Activated CD4-positive, alpha-beta T cell treated with anti-CD3 and anti-CD28 coated beads, Interleukin-2, amount 50 U/mL, for 16 hours (primary cell): Measurements from ENCODE around the gene LSM4.
A peak's percentile ranks its signal among the peaks of the same experiment; 100 is the strongest.

Source experiments
- DNase-seq: peaks from one replicate; pipeline ENCODE4 v3.0.0-alpha.2; 2020

The LSM4 gene

DNA sequence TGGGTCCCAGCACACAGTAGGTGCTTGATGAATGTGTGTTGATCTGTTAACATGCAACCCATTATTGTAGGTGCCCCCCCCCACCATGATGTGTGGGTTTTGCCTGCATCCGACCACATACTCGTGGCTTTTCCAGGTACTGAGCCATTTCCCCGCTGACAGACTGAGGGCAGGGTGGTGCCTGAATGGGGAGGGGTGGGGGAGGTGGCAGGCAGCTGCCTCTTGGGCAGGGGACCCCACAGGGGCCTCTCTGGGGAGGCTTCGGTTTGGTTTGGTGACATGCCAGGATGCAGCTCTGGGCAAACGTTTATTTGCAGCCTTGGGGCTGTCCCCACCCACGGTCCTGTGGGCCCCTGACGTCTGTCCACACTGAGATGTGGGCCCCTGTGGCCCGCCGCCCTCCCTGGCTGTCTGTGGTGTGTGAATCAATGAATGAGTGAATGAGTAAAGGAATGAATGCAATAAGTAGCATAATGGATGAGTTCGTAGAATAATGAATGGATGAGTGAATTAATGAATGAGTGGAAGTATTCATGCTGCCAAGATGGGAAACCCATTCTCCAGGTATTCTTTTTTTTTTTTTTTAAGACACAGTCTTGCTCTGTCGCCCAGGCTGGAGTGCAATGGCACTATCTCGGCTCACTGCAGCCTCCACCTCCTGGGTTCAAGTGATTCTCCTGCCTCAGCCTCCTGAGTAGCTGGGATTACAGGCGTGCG is 32.4 kb downstream of the LSM4 start:
- peak; percentile 95 for DNase-seq

DNA sequence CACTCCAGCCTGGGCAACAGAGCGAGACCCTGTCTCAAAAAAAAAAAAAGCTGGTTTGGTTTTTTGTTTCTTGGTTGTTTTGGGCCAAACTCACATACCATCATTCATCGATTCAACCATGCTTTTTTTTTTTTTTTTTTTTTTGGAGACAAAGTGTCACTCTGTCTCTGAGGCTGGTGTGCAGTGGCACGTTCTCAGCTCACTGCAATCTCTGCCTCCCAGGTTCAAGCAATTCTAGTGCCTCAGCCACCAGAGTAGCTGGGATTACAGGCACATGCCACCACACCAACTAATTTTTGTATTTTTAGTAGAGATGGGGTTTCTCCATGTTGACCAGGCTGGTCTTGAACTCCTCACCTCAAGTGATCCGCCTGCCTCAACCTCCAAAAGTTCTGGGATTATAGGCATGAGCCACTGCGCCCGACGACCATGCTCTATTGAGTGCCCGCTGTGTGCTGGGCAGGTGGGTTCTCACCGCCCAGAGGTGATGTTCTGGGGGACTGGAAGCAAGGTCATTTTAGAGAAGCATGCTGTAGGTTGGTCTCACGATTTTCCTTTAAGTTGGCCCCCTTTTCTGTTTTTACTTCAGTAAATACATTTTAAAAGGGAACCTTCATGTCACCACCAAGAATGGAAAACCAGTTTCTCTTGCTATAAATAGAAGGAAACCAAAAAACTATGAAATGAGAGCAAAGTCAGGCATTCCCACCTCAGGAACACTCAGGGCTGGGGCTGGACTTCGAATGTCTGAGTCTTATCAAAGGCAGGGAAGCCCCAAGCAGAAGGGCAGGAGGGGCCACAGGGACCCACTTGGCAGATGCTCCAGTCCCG is 33.2 kb downstream of the LSM4 start:
- no peak for DNase-seq

DNA sequence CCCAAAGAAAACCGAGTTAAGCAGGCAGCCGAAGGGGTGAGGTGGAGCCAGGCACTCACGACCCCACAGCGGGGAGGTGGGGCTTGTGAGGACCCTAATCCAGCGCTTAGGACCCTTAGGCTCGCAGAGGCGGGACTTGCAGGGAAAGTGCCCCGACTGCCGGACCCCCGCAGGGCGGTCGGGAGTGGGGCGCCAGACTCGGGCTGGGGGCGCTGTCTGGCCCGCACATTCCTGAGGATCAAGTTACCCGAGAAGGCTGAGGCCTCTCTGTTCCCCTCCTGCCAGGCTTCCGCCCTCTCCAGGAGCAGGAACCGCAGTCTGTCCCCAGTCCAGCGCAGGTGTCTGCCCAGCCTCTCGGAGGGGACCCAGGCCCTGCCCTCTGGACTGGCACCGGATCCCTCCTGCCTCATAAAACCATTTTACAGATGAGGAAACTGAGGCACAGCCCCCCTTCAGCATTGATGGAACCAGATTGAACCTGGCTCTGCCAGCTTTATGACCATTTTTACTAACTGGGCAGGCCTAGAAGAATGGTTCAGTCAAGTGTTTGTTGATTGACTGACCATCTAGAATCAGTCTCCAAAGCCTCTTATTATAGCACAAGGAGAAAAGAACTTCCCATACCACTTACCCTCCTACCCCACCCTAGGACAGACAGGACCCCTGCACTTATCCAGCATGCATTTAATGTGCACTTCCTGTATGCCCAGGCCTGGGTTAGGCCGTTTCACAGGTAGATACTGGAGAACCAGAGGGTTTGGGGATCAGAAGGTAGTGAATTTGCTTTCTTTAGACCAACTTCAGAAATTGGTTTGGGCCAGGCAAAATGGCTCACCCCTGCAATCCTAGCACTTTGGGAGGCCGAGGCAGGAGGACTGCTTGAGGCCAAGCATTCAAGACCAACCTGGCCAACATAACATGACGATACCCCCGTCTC is 34.8 kb downstream of the LSM4 start:
- DNase-seq: no peak

DNA sequence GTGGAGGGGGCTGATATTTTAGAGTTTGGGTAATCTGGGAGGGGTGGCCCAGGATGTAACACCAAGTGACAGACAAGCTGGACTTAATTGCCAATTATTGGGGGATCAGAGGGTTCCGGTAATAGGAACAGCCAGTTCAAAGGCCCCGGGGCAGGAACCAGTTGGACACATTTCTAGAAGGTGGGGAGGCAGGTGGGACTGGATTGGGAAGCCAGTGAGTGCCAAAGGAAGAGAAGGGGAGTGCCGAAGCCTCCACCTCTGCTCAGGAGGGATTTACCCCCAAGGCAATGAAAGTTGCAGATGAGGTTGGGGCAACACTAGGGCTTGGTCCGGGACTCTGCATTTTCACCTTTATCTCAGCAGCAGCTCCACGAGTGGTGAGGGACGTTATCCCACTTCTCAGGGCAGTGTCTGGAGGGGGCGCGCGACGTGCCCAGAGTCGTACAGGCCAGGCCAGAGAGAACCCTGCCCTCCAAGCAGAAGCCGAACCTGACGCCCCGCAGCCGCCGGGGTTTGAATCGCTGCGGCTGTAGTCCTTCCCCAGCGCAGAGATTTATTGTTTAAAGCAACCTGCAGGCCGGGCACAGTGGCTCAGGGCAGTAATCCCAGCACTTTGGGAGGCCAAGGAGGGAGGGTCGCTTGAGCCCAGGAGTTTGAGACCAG is 35.8 kb downstream of the LSM4 start:
- DNase-seq: no peak

DNA sequence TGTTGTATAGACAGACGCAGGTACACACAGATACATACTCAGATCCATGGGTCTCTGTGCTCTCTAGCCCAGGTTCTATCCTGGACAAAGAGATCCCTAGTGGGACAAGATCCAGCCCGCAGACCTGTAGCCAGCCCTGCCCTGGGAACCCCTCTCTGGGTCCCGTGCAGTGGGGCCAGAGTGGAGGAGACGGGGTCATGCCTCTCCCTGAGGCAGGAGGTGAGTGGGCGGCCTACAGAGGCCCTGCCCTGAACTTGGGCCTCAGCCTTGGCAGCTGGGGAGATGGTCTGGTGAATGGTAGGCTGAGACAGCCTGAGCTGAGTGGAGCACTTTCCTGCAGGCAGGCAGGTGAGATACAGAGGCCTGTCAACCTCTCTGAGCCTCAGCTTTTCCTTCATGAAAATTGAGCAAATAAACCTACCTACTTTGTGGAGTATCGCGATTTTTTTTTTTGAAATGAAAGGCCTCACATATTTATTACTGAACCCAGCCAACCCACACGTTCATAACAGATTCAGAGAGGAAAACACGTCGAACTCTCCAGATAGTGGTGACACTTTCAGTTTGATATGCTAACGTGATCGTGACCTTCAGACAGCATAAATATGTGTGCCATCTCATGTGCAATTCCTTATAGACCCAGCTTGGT is 38.0 kb downstream of the LSM4 start:
- peak; percentile 57 for DNase-seq

DNA sequence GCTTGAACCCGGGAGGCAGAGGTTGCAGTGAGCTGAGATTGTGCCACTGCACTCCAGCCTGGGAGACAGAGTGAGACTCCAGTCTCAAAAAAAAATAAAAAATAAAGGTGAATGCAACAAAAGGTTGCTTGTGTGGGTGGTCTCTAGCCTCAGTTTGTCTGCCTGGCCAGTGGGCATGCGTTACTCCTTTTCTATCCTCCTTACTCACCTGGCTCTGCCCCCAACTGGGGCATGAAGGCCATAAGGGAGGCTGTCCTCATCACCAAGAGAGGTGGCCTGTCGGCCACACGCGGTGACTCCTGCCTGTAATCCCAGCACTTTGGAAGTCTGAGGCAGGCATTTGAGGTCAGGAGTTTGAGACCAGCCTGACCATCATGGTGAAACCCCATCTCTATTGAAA is 39.5 kb downstream of the LSM4 start:
- no peak for DNase-seq

DNA sequence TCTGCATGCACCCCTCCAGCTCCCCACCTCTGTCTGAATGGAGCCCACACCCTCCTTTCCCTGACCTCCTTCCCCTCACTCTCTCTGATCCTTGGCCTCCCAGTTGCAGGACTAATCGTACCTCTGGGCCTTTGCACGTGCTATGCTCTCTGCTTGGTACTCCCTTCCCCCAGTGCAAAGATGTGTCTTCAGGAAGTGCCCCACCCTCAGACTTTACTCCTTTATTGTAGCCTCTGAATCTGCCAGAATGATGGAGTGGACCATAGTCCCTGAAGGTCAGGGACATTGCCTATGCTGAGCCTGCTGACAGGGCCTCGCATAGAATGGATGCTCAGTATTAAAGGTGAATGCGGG is 40.1 kb downstream of the LSM4 start:
- DNase-seq: peak; percentile 62

GRCh38 chr19:18282021-18282787 is 40.7 kb downstream of the LSM4 start:
- DNase-seq: no peak

- peak; percentile 98 for DNase-seq
Measured at GRCh38 chr19:18281082-18282020, 41.5 kb downstream of the LSM4 start, which contains the start of gene JUND. Gene JUND, minus strand, starts transcription at chr19:18281622. Its CDS starts 138 bp downstream, at chr19:18281484.

- DNase-seq: peak; percentile 81
Measured at GRCh38 chr19:18280247-18281081, 42.4 kb downstream of the LSM4 start.

DNA sequence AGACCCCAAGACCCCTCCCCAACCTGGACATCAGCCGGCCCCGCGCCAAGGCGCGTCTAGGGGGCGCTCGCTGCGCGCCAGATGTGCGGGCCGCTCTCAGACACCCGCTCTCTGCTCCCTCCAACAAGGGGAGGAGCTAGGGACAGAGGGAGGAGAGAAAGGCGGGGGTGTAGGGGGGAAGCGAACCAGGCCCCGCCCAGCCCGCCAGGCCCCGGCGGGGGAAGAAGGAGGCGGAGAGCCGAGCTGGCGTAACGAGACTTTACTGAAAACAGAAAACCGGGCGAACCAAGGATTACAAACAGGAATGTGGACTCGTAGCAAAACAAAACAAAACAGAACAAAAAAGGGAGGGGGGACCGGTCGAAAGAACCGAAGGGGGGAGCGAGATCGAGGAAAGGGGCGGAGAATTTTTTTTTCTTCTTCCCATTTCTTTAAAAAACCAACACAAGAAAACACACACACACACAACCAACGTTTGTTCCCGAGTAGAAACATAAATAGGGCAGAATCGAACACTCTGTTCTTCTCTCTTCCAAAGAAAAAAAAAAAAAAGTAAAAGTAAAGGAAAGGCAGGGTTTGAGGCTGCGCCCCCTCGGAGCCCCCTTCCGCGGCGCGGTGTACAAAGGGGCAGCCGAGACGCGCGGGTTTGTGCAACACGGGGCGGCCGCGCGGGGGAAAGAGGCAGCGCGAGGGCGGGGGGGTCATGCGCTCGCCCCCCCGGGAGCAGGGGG is 43.2 kb downstream of the LSM4 start:
- peak; percentile 95 for DNase-seq

- no peak for DNase-seq
Measured at GRCh38 chr19:18279266-18279515, 43.7 kb downstream of the LSM4 start.

GRCh38 chr19:18278521-18279265 is 44.2 kb downstream of the LSM4 start:
- DNase-seq: peak; percentile 47

DNA sequence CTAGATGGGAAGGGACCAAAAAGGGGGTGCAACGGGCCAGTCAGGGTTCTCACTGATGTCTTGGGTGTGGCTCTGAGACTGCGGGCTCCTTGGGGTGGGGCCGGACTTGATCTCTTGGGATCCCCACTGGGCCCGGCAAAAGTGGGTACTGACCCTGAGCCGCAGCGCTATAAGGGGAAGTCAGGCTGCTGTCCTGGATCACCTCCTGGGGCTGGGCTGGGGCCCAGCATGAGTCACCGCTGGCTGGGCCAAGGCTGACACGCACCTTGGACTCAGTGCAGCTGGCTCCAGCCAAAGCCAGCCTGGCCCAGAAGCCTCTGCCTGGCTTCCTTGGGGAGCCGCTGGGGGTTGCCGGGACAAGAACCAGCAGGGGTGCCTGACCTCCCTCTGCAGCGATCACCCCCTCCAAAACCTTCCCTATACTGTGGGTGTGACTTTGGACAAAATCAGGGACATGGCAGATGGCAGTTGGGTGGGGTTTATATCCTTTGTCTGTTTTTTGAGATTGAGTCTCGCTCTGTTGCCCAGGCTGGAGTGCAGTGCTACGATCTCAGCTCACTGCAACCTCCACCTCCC is 48.0 kb downstream of the LSM4 start:
- DNase-seq: no peak

DNA sequence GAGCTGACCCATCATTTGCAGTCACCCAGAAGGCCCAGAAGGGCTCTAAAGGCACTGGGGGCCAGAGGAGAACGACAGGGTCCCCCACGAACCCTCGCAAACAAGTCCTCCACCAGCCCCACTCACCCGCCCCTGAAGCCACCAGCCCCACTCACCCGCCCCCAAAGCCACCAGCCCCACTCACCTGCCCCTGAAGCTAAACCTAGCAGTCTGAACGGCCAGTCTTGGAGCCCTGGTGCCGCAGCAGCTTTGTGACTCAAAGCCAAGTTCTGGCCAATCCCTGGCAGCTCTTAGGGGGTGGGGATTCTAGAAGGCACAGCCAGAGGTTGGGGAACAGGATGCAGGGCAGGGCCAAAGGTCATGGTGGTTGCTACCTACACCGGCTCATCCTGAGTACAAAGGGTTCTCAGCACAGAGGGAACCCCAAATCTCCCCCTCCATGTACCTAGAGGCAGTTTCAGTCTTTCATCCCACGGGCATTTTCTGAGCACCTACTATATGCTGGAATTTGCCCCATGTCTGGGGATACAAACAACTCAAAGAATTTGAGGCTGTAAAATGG is 48.6 kb downstream of the LSM4 start, which contains the start of gene IQCN:
IQCN (minus strand) TSS at position 234 of the 562 bp plus-strand sequence. CDS start 4,974 bp downstream, outside the sequence.
- no peak for DNase-seq

- DNase-seq: no peak
Measured at GRCh38 chr19:18273561-18274218, 49.2 kb downstream of the LSM4 start.
